GM21786 (cell line): ENCODE measurements around the gene ADGB.
"Not testable (repeated sequence)": the region's sequence is repeated elsewhere in the genome, so short reads cannot be mapped to it uniquely, and the experiment has no call there.

ENCODE experiments used
- ATAC-seq: cut with Tn5 transposase; IDR thresholded peaks from one replicate; pipeline ENCODE4 v1.9.1; 2021; ENCODE audit not compliant: unreplicated experiment

Gene ADGB

DNA sequence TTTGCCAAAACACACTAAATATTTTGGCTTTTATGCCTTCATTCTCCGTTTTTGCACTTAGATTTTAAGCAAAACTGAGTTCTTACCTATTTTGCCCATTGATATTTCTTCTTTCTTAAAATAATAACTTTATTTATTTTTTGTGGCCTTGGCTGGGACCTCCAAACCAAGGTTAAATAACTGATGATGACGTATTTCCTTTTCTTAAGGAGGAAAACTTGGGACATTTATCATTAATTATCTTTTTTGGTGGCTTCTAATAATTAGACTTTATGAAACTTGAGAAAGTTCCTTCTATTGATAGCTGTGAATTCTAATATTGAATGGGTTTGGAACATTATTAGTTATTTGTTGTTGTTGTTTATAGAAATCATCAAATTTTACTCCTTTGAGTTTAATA is 154.5 kb downstream of the ADGB start:
- ATAC-seq = no peak

DNA sequence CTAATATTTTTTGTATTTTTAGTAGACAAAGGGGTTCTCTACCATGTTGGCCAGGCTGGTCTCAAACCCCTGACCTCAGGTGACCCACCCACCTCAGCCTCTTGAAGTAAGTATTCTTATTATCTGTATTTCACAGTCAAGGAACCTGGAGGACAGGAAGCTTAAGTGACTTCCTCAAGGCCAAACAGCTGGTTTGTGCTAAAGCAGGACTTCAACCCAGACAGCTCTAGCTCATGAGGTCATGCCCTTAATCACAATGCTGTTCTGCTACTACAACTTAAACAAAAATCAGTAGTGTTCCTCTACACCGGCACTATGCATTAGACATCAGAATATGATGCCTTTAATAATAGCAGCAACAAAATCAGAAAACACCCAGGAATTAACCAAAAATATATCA is 168.9 kb downstream of the ADGB start:
- ATAC-seq = no peak

DNA sequence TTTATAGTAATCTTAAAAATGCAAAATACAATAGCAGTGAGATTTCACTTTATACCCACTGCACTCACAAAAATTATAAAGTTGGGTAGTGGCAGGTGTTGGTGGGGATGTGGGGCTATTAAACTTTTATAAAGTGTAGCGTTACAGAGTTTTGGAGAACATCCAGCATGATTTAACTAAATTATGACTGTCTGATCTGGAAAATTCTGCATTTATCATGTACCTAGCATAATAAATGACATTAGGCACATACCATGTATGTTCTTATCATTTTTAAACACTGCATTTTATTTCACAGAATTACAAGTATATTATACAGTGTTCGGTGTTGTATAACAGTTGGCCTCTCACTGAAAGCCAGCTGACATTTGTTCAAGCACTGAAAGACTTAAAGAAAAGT is 169.9 kb downstream of the ADGB start:
- no peak for ATAC-seq

DNA sequence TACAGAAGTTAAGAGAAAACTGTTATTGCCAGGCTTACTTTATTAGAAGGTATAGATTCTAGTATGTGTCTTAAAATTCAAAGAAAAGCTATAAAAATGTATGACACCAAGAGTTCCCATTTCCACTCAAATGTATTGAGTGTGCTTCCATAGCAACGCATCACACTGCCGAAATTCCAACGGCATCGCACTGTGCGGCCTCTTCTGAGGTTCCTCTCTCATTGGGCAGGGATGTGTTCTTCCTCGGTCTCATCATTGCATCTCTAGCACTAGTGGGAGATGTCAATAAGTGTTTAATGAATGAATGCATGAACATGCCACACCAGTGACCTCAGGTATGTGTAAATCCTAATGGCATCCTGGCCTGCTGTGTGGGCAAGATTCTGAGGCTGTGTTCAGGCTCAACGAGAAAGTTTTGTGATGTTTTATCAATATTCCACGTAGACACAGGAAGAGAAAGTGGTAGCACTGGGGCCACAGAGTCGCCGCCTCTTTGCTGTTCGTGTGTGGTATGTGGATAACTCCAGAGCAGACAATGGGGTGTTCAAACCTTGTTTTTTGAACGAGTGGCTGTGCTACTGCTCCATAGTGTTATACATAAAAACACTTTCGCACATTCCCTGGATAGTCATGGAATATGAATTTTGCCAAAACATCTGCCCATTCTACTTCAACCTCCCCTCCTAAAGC is 171.6 kb downstream of the ADGB start:
- ATAC-seq = no peak

DNA sequence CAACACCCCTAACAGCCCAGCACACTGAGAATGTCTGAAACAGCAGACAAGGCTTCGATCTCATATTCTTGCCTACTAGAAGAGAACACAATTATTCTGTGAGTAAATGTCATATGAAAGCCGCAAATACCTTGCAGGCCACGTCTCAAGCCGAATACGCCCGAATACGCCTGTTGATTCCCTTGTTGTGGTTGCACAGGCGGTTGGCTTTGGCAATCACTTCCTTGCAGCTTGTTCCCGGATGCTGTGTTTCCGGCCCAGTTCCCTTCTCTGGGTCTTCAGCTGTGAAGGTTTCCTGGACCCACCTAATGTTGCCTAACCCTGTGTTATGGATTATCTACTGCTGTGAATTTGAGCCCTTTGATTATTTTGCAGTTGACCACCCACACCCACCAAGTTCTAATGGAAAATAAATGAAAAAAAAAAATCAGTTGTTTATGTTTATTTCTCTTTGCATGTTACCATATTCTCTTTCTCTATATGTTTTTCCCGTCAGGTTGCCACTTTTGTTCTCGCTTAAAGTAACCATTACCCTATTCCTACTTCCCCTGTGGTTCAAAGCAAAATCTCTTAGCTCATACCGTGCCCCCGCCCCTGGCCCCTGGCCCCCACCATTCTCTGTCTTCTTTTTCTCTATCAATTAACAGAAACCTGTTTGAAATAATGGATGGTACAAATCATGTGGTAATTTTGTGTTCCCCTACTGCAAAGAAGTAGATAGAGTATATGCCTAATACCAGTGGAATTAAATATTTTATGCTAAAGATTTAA is 172.4 kb downstream of the ADGB start:
- ATAC-seq = no peak

DNA sequence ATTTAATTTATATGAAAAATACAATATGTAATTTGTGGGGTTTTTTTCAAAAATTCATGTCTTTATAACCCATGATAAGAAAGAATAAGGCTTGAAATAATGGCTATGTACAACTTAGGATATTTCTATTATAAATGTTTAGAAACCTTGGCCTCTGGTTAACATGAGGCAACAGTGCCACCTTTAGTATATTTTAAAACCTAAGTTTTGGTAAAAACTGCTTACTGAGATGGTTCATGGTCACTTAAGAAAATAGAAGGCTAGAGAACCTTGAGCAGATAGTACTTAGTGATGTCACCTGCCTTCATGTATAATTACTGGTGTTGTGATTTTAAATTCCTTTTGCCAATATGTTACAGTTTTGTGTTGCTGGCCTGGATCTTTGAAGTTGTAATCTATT is 176.4 kb downstream of the ADGB start:
- ATAC-seq = no peak

DNA sequence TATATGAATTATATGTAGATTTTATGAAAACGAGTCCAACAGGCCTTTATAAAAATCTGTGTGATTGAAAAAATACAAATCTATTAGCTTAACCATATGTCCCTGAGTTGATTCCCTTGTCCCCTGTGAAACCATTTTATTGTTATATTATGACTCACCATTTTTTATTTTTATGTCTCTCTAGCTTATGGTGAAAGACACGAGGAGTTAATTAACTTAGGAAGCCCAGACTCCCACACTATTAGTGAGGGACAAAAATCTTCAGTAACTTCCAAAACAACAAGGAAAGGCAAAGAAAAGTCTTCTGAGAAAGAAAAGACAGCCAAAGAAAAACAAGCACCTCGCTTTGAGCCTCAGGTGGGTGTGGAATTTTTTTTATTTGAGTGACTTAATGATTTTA is 183.1 kb downstream of the ADGB start:
- ATAC-seq = no peak

DNA sequence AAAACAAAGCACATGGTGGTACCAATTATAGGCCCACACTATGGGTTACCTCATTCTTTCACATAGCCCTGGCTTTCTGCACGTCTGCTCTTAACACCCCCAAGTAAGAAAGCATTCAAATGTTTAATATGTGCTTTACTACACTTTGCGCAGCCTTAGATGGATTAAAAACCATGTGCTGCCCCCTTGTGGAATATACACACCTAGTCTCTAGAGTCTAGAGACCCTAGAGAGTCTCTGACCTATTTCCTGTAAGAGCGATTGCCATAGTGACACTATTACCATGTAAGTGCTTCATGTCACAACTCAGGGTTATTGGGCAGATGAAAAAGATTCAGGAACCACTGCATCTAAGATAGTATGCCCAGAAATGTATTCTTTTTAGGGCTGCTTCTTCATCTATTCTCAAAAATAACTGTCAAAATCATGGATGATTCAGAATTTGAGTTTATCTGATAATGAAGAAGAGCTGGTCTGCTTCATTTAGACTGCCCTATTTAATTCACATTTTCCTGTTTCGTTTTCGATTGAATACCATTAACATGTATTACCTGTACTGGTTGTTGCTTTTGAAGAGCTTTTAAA is 186.3 kb downstream of the ADGB start:
- ATAC-seq = peak; percentile 79

DNA sequence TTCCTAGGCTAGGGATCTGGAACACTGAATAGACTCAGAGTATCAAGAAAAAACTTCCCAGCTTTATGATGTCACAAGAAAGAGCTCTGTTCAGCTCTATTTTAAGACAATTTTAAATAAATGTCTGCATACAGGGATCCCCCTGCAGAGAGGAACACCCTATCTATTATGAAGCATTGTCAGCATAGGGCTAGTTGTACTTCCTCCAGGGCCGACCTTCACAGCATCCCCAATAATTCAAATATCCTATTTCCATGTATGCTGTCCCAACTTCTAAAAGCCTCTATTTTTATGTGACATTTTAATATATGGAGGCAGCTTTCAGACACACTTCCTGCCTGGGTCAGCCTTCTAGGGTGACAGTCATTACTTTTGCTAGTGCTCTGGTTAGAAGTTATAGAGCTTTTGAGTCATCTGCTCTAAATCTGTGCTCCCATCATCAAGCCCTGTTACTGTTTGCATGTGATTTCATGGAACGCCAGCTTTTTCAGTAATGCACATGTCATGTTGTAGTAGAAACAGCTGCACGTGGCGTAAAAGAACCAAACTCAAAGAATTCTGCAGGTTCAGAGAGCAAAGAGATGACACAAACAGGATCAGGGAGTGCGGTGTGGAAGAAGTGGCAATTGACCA is 189.2 kb downstream of the ADGB start:
- no peak for ATAC-seq

DNA sequence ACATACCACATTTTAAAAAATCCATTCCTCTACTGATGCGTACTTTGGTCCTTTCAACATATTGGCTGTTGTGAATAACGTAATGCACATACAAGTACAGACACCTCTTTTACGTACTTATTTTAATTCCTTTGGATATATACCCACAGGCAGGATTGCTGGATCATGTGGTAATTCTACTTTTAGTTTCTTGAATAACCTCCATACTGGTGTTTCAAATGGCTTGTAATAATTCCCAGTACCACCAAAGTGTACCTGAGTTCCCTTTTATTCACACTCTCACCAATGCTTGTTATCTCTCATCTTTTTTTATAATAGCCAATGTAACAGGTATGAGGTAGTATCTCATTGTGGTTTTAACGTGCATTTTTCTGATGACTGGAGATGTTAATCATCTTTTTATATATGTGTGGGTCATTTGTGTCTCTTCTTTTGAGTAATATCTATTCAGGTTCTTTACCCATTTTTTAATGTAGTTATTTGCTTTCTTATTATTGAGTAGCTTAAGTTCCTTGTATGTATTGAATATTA is 191.9 kb downstream of the ADGB start:
- no peak for ATAC-seq

DNA sequence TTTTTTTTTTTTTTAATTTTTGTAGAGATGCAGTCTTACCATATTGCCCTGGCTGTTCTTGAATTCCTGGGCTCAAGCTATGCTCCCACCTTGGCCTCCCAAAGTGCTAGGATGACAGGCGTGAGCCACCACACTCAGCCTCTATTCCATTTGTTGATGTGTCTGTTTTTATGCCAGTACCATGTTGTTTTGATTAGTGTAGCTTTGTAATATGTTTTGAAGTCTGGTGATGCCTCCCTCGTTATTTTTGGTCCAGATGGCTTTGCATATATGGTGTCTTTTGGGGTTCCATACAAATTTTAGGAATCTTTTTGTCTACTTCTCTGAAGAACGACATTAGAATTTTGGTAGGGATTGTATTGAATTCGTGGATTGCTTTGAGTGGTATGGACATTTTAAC is 193.2 kb downstream of the ADGB start:
- no peak for ATAC-seq

DNA sequence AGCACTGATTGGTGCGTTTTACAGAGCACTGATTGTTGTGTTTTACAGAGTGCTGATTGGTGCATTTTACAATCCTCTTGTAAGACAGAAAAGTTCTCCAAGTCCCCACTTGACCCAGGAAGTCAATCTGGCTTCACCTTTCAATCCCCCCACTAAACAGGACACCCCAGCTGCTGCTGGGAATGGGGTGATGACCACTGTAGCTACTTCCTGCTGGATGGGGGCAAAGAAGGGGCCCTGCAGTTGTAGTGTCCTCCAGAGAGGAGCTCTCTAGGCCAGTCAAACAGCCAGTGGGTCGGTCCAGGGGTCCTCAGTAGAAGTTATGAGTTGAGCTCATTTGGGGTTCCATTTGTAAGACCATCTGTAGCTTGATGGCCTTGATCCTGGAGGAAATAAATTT is 194.4 kb downstream of the ADGB start:
- not testable (repeated sequence) for ATAC-seq

DNA sequence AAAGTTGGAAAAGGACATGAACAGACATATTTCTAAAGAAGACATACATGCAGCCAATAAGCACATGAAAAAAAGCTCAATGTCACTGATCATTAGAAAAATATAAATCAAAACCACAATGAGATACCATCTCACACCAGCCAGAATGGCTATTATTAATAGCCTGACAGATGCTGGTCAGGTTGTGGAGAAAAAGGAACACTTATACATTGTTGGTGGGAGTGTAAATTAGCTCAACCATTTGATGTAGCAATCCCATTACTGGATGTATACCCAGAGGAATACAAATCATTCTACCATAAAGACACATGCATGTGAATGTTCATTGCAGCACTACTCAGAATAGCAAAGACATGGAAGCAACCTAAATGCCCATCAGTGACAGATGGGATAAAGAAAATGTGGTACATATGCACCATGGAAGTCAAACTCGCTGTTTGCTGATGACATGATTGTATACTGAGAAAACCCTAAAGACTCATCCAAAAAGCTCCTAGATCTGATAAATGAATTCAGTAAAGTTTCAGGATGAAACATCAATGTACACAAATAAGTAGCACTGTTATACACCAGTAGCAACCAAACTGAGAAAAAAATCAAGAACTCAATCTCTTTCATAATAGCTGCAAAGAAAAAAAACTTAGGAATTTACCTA is 196.8 kb downstream of the ADGB start:
- ATAC-seq = no peak

DNA sequence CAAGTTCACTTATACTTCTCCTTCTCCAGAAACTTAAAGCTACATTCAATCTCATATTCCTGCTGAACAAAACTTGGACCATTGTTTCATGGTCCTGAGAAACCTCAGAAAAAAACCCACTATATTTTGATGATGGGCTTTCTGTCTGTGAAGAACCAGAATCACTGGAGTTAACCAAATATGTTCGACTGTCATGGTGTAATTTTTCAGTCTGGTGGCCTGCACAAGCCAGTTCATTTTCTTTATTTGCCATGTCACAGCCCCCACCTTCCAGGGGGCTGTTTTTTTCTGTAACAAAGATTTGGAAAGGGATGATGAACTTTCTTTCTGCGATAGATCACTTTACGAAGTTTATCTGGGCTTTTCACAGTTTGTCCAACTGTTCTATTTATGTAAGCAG is 204.4 kb downstream of the ADGB start:
- not testable (repeated sequence) for ATAC-seq

DNA sequence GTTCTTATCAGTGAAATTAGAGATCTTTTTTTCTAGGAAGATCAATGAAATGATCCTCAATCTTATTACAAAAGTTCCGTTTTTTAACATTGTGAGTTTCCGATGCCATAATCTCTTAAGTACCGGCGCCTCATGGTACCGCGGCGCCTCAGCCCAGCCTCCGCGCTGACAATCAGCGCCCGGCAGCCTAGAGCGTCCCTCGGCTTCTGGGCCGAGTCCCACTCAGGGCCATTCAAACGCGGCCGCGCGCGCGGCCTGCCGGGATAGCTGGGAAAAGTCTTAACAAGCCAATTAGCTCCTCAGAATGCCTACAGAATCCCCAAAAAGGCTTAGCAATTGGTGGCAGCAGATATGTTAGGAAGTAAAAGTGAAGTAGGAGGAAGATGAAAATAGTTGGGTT is 204.8 kb downstream of the ADGB start:
- ATAC-seq = no peak

DNA sequence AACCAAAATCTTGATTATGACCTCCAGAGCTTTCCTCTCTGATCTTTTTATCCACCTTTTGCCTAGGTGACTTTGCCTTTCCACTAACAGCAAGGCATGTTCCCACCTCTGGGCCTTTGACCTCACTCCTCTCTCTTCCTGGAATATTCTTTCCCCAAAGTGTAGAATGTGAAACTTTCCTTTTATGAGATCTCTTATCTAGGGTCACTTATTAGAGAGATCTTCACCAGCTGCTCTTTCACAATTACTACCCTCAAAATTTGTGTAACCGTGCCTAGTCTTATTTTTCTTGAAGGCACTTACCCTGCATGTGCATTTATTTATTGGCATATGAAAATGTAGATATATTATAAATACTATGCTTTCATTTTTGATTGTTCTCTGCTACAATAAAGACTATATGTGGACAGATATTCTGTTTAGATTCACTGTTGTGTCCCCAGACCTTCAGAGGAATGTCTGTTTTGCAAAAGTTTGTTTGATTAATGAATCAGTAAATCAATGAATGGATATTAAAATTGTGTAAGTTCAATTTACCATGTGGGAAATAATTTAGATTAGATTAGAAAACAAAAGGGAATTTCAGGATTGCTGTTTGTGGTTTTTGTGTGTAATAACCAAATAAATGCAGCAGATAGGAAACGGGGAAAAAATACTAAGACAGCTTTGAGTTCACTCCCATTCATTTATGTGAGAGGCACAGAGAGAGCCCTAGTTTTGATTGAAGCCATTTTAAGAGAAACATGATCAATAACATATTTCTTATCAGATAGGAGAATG is 207.0 kb downstream of the ADGB start:
- ATAC-seq = no peak

DNA sequence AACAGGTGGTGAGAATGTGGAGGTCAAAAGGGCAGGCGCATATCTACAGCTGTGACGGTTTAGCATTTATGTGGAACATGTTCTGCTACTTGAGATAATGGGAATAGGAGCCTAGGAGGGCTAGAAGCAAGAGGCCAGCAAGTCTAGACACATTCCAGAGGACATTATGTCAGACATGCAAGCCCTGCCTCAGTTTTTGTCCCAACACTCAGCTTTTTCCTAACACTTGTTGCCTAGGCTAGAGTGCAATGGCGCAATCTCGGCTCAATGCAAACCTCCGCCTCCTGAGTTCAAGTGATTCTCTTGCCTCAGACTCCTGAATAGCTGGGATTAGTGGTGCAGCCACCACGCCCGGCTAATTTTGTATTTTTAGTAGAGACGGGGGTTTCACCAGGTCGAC is 210.2 kb downstream of the ADGB start:
- not testable (repeated sequence) for ATAC-seq

DNA sequence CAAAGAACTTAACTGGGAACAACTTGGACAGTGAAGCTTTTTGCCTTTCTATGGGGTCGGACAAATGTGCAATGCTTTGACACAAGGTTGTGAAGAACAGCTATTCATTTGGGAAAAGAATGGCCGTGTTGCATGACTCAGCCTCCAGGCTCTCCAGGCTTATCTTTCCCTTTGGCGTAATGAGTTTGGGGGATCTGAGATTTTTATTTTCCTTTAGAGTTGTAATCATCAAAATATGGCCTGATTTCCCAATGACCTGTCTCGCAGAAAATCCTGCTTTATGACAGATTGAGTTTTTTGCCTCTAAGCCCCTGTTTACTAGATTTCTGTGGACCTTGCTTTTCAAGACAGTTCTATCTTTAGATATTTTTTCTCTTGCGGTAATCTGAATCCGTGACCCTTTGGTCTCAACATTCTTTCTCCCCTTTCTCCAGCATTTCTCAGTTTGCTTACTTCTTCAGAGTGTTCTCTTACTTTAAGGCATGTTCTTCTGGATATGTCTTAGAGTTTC is 214.1 kb downstream of the ADGB start:
- ATAC-seq = not testable (repeated sequence)

DNA sequence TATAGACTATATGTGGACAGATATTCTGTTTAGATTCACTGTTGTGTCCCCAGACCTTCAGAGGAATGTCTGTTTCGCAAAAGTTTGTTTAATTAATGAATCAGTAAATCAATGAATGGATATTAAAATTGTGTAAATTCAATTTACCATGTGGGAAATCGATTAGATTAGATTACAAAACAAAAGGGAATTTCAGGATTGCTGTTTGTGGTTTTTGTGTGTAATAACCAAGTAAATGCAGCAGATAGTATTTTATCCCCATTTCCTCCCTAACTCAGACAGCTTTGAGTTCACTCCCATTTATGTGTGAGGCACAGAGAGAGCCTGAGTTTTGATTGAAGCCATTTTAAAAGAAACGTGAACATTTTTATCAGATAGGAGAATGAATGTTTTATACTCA is 214.8 kb downstream of the ADGB start:
- no peak for ATAC-seq

DNA sequence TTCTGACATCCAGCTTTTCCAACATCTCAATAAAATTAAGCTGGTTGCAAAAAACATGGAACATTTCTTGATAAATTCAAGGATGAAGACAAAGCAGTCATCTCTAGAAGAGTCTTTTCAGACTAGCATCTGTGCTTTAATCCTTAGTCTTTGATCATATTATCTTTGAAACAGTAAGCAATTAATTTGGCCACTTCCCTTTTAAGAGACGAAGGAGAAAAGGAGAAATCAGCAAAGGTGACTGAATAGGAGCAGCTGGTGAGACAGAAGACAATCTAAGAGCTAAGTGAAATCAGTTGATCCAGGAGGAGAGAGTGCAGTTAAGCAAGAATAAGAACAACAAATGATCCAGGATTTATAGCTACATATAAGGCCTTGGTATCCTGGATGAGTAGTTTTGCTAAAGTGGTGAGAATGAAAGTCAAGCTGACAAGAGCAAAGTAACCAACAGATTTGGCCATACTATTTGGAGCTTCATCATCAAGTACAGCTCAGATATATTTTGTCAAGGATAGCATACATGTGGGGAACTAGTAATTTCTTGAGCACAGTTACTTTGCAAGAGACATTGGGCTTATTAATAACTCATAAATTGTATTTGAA is 215.5 kb downstream of the ADGB start:
- no peak for ATAC-seq
